Islet precursor cell (in vitro differentiated cells): ENCODE results near the gene GLIPR1.
"Not testable (repeated sequence)": the region's sequence is repeated elsewhere in the genome, so short reads cannot be mapped to it uniquely, and the experiment has no call there.

Source experiments
- DNase-seq: peaks from one replicate; pipeline ENCODE4 v3.0.0-alpha.2; 2018

The GLIPR1 gene

GRCh38 chr12:75476071-75476470 is 4.5 kb upstream of the GLIPR1 start:
- no peak for DNase-seq

- DNase-seq: no peak
Observed at GRCh38 chr12:75477137-75477536, 3.4 kb upstream of the GLIPR1 start.

DNA sequence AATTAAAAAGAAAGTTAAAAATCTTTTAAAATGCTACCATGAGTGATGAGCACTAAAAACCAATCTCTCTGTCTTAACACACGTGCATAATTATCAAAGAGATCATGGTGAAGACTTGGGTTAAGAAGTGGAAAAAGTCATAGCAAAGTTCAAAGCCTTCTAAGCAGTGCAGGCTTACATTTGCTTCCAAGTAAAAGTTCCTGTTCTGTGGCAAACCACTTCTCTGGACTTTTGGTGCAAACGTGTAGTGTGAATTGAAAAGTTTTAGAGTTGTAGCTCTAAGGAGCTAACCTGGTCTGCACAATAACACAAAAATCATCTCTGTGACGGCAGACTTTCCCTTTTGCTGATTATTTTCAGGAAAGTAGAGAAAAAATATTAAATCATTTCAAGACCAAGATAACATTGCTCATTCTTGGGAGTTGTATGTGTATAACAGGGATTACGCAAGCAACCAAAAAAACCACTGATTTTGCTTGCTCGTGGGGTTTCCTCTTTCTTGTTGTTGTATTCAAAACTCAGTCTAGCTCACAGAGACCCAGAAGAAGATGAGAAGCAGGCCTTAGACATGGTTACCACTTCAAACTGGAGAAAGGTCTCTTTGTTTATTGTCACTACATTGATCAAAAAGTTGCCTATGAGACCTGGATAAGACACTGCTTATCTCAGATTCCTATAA is 2.3 kb upstream of the GLIPR1 start:
- DNase-seq: no peak

- DNase-seq: no peak
Observed at GRCh38 chr12:75479963-75480461, 543 bp upstream of the GLIPR1 start.

- no peak for DNase-seq
Observed at GRCh38 chr12:75481013-75481705, 604 bp downstream of the GLIPR1 start.

GRCh38 chr12:75481774-75482173 is 1.2 kb downstream of the GLIPR1 start:
- no peak for DNase-seq

- DNase-seq: no peak
Observed at GRCh38 chr12:75482646-75483045, 2.1 kb downstream of the GLIPR1 start.

GRCh38 chr12:75483431-75483830 is 2.9 kb downstream of the GLIPR1 start:
- no peak for DNase-seq

DNA sequence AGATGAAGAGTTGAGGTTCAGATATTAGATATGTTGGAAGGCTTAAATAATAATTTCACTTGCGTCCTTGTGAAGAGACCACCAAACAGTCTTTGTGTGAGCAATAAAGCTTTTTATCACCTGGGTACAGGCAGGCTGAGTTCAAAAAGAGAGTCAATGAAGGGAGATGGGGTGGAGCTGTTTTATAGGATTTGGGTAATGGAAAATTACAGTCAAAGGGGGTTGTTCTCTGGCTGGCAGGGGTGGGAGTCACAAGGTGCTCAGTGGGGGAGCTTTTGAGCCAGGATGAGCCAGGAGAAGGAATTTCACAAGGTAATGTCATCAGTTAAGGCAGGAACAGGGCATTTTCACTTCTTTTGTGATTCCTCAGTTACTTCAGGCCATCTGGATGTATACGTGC is 3.9 kb downstream of the GLIPR1 start:
- not testable (repeated sequence) for DNase-seq

DNA sequence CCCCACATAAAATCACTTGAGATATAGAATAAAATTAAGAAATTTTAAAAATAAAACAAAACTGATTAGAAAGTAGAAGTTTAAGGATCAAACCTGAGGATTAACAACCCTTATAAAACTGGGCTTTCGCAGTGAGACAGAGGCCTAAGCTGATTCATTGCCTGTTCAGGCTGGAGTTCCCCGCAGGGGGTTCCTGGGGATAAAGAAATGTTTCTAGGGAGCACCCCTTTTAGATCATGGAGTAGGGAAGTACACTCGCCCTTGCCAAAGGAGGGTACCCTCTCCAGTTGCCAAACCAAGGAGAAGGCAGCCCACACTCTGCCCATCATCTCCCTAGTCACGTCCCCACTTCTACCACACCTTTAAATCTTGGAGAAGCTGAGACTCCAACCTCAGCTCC is 6.8 kb downstream of the GLIPR1 start:
- no peak for DNase-seq

DNA sequence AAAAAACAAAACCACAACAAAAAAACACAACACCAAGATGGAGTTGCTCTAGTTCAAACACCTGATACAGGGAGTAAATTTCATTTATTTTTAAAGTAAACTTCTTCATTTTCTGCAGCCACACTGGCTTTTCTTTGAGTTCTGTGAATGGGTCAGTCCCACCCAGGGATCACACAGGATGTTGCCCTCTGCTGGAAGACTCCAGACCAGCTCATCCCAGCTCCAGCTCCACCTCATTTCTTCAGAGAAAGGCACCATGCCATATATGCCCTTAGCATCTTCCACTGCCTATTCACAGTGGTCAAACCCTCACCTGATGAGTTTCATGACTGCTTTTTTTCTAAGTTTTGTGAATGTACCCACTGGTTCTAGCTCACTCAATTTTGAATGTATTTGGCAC is 8.0 kb downstream of the GLIPR1 start:
- DNase-seq: peak; percentile 68

DNA sequence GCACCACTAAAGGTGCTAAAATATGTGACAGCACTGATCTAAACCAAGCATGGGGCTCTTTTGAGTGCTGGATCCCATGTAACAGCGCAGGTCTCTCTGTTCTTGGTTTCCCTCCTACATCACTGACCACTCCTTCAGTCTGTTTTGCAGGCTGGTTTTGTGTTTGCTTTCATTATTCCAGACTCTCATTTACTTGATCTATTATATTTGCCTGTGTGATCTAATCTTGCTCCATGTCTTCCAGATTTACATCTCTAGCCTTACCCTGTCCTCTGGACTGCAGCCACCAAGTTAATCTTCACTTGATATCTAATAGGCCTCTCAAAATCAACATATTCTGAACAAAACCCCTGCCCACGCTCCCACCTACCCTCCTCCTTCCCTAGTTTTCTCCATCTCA is 8.6 kb downstream of the GLIPR1 start:
- DNase-seq: no peak

DNA sequence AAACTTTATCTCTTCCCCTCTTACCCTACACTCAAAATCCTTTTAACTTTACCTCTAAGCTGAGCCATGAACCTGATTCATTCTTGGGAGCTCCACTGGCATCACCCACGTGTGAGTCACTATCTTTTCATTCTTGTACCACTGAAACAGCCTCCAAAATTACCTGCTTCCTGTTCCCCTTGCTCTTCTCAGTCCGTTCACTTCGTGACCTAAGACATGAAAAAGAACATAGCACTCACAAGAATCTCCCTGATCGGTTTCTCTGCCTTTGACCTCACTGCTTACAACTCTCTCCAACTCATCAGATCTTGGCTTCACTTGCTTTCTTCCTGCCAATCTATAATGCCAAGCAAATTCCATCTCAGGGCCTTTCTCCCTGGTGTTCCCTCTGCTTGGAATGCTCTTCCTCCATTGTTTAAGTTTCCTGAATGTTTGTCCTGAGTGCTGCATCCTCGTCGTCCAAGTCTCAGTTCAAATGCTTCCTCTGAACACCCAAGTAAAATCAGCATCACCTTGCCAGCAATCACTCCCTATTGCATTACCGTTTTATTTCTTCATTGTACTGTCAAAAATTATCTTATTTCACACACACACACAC is 9.2 kb downstream of the GLIPR1 start:
- DNase-seq: peak; percentile 64

DNA sequence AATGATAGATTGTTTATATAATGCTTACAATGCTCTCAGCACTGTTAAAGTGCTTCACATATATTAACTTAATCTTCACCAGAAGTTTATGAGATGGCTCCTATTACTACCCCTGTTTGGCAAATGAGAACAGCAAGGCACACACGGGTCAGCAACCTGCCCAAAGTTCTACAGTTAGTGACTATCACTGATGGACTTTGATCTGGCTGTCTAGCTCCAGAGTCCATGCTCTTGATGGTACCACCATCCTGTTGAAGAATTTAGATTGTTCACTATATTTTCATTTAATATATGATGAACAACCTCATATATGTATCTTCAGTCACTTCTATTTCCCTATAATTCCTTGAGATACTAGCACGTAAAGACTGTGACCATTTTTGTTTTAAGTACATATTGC is 10.6 kb downstream of the GLIPR1 start:
- no peak for DNase-seq

DNA sequence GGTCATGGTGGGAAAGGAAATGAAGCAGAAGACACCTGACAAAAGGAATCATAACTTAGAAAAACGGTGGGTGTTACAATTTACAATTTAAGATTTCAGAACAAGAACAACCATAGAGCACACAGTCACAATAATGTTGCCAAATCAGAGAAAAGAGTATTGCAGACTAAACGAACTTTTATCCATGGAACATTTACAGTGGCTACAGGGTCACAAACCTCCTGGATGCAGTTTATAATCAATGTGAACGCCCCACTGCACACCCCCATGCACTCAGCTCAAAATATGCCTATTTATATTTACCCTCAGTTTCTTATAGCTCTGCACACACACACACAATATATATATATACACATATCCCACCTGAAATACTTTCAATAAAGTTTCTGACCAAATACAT is 22.9 kb downstream of the GLIPR1 start:
- no peak for DNase-seq

DNA sequence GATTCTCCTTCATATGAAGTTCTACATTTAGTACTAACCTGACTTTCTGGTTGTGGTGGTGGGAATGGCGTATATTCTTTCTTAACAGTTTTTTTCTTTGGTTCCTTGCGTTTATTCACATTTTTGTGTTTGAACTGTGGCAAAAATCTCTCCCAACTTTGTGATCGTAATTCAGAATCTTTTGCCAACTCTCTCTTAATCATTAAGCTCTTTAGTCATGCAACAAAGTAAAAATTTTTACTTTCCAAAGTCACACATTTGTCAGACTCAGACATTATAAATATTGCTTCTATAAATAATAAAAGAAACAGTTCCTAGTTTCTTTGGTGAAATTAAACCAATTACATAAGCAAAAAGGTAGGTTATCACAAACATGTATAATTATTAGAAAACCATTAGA is 23.3 kb downstream of the GLIPR1 start:
- DNase-seq: no peak

- DNase-seq: no peak
Observed at GRCh38 chr12:75505706-75506312, 25.3 kb downstream of the GLIPR1 start.

- no peak for DNase-seq
Observed at GRCh38 chr12:75507086-75507485, 26.5 kb downstream of the GLIPR1 start.

- DNase-seq: no peak
Observed at GRCh38 chr12:75508159-75508558, 27.6 kb downstream of the GLIPR1 start.

DNA sequence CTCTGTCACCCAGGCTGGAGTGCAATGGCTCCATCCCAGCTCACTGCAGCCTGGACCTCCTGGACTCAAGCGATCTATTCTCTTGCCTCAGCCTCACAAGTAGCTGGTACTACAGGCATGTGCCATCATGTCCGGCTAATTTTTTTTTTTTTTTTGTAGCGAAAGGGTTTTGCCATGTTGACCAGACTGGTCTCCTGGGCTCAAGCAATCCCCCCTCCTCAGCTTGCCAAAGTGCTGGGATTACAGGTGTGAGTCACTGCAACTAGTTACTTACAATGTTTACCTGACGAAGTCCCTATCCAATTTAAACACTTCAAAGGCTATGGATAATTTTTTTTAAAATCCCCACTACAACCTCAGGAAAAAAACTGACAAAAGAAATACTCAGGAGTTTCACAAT is 29.1 kb downstream of the GLIPR1 start:
- no peak for DNase-seq

DNA sequence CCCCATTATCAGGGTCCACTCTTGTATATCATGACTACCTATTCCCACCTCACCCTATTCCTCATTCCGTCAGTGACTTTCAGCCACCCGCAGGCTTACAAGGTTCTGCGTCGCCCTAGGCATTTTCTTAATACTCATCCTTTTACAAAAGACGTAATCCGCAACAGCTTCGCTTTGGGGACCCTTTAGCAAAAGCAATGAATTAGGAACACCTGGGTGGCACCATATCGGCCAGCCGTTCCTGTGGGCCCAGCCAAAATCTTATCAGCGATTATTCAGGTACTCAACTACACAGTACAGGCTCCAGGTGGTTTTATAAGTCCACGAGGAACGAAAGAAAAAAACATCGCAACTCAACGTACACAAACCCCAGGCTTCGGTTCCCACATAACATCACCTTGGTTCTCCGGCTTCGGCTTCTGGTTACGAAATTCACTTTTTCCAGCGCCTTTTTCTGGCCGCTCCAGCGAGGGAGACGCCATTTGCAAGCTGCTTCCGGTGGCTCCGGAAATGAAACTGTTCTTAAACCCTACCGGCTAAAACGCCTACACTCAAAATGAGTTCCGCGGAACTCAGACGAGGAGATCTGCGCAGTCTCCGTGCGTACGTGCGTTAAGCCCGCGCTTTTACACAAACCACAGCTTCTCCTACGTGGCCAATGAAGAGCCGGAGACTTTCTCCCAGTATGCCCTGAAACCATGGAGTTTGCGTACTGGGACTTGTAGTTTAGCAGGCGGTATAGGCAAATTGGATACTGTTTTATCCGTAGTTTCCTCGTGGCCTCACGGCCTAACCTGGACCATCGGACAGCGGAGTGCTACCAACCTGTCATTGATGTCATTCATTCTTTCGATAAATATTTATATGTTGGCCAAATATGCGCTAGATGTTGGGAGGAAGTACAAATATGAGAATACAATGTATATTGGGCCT is 30.8 kb downstream of the GLIPR1 start, which contains the start of gene KRR1:
Gene KRR1, minus strand, starts transcription at position 494 of the 933 bp plus-strand sequence. Its CDS starts 12 bp downstream, at position 482.
- DNase-seq: peak; percentile 99

DNA sequence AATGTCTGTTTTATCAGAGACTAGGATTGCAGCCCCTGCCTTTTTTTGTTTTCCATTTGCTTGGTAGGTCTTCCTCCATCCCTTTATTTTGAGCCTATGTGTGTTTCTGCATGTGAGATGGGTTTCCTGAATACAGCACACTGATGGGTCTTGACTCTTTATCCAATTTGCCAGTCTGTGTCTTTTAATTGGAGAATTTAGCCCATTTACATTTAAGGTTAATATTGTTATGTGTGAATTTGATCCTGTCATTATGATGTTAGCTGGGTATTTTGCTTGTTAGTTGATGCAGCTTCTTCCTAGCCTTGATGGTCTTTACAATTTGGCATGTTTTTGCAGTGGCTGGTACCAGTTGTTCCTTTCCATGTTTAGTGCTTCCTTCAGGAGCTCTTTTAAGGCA is 40.7 kb downstream of the GLIPR1 start:
- not testable (repeated sequence) for DNase-seq
